ENCODE data around the gene PRR30. TPM values are rescaled to one million over a fixed set of nuclear protein-coding genes. Genes with fewer than 3 reads are reported as not detected.

The PRR30 gene
- total and polyA plus RNA-seq, 2 of the 4 experiments (the other 2 are of a cell fraction), result not detected

- no peak overlapping the region for H2BK15ac ChIP-seq (ENCODE audit: low read depth, low read length)
- H2BK5ac ChIP-seq (ENCODE audit: low read depth, low read length, poor library complexity, severe bottlenecking), result no peak overlapping the region
- H4K91ac ChIP-seq (ENCODE audit: insufficient read depth, low read depth, low read length), result no peak overlapping the region
- H3K4ac ChIP-seq (ENCODE audit: low read depth, low read length), result no peak overlapping the region
- WGBS, 2 experiments (ENCODE audit: extremely low coverage in 2 of 2, insufficient read length in 1 of 2), result no CpG with 5 or more reads among the region's 18 CpGs
- H3K9me1 ChIP-seq (ENCODE audit: insufficient read depth, low read length), result peaks cover 7% of the 10 kb centered on the region; the same call in 1 of the 2 replicates
- no peak overlapping the region for H3K56ac ChIP-seq (ENCODE audit: extremely low read depth, insufficient read depth, low read length)
- ATAC-seq (ENCODE audit: low read depth) (peak; percentile 88), DNase-seq (peak; percentile 57)
- H3K18ac ChIP-seq (ENCODE audit: low read depth, low read length), result no peak overlapping the region
- no TSS peak for BruUV-seq (replicated peaks)
- peak overlapping the region; percentile 84 for H3K4me2 ChIP-seq (ENCODE audit: low read depth, low read length)
- 0 out of 2 replicates have a peak, but pooled peaks cover 3% of the 10 kb centered on the region for H3K4me1 ChIP-seq (ENCODE audit: control insufficient read depth, insufficient read depth, low read length)
- dilution Hi-C loops (cut with HindIII; ENCODE audit: low sequenced_read_pairs, unreplicated experiment) (no loop called here), intact Hi-C loops (cut with micrococcal nuclease) (no loop called here), in situ Hi-C loops (cut with MboI; ENCODE audit: low sequenced_read_pairs) (loop anchor here (5.0 kb wide), 1 partner anchor 186 kb away; the partner anchor contains the start of gene TRIM54)
- H2AK5ac ChIP-seq (ENCODE audit: low read depth, low read length), result peak overlapping the region; percentile 20; the same call in 1 of the 2 replicates
- no peak overlapping the region; the same call in 1 of the 2 replicates for H3K9ac ChIP-seq (ENCODE audit: low read depth, low read length)
- H2BK20ac ChIP-seq (ENCODE audit: low read depth, low read length), result no peak overlapping the region
- peaks cover 2% of the 10 kb centered on the region; the same call in 1 of the 2 replicates for H3K27me3 ChIP-seq (ENCODE audit: control insufficient read depth, insufficient read depth, low read length)
- CTCF ChIA-PET, result no interaction called here
- no peak overlapping the region for H3K27ac ChIP-seq (ENCODE audit: insufficient read depth, low read length)
- no peak overlapping the region for H2BK120ac ChIP-seq (ENCODE audit: low read depth, low read length)
- peak overlapping the region; percentile 92 for H4K5ac ChIP-seq (ENCODE audit: low read depth, low read length)
- peak overlapping the region; percentile 98 for H2AFZ ChIP-seq (replicated peaks; ENCODE audit: low read length, poor library complexity)
- no peak overlapping the region for H3K23ac ChIP-seq (ENCODE audit: low read depth, low read length)
- no peaks in the 10 kb centered on the region for H3K9me3 ChIP-seq (ENCODE audit: control insufficient read depth, insufficient read depth, low read length)
- POLR2A ChIA-PET (ENCODE audit: unreplicated experiment), result interaction anchor here (0.6 kb wide), 1 partner anchor 197 kb away, joined by 13 read pairs; no protein-coding TSS in a partner anchor
- no peak overlapping the region for H3K14ac ChIP-seq (replicated peaks; ENCODE audit: low read depth, low read length)
- H3K79me1 ChIP-seq (ENCODE audit: low read depth in 1 of 2, low read length in 2 of 2), result no peaks in the 10 kb centered on the region
- H4K8ac ChIP-seq (ENCODE audit: low read depth in 2 of 2, low read length in 2 of 2), result peak overlapping the region; percentile 76 to 94
- no peaks in the 10 kb centered on the region for H3K36me3 ChIP-seq (ENCODE audit: control insufficient read depth, insufficient read depth, low read length)
- H4K20me1 ChIP-seq (ENCODE audit: insufficient read depth, low read length), result no peaks in the 10 kb centered on the region; the same call in 1 of the 2 replicates
- TF ChIP-seq, protein P1, sequence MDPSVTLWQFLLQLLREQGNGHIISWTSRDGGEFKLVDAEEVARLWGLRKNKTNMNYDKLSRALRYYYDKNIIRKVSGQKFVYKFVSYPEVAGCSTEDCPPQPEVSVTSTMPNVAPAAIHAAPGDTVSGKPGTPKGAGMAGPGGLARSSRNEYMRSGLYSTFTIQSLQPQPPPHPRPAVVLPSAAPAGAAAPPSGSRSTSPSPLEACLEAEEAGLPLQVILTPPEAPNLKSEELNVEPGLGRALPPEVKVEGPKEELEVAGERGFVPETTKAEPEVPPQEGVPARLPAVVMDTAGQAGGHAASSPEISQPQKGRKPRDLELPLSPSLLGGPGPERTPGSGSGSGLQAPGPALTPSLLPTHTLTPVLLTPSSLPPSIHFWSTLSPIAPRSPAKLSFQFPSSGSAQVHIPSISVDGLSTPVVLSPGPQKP (IDR thresholded peaks at IDR 0.05; ENCODE audit: borderline replicate concordance, low read depth, low read length), result no peak
- TF ChIP-seq POLR2A (IDR thresholded peaks at IDR 0.05; ENCODE audit: low read depth, low read length) (no peak), MXI1 (IDR thresholded peaks at IDR 0.05; ENCODE audit: borderline replicate concordance, low read depth, low read length) (no peak), MAZ (IDR thresholded peaks at IDR 0.05; ENCODE audit: borderline replicate concordance, low read depth, low read length) (no peak), CTCF (conservative IDR thresholded peaks at IDR 0.05; ENCODE audit: low read depth, low read length) (no peak), SMC3 (IDR thresholded peaks at IDR 0.05; ENCODE audit: low read depth, low read length) (no peak), CEBPB (IDR thresholded peaks at IDR 0.05; ENCODE audit: low read depth, low read length) (0 out of 2 replicates have a peak, but pooled peaks have one; percentile 30), MAFK (IDR thresholded peaks at IDR 0.05; ENCODE audit: low read depth, low read length) (no peak)
- H2AK9ac ChIP-seq (replicated peaks; ENCODE audit: low read depth, low read length, poor library complexity), result peak overlapping the region; percentile 63
- no peak overlapping the region for H3K4me3 ChIP-seq (ENCODE audit: insufficient read depth, low read depth, low read length)
Observed at GRCh38 chr2:27095745-27096651, 43.2 kb downstream of the PRR30 start.

All from IMR-90 (cell line).